H7 (cell line): ENCODE results near the gene MED13L. TPM values are rescaled to one million over a fixed set of nuclear protein-coding genes. Genes with fewer than 3 reads are reported as not detected.

ENCODE experiments used
- DNase-seq: peaks from one replicate; pipeline ENCODE4 v3.0.0; 2012
- H3K27me3 ChIP-seq: 2 replicates; pipeline ENCODE4 v1.6.0; 2011; ENCODE audit warnings: mild to moderate bottlenecking, low read length; ENCODE audit not compliant: control insufficient read depth, insufficient read depth
- H3K36me3 ChIP-seq: replicated peaks from 2 replicates; pipeline ENCODE4 v1.5.1; 2011; ENCODE audit warnings: low read length; ENCODE audit not compliant: control insufficient read depth, insufficient read depth
- H3K4me3 ChIP-seq: 2 replicates; pipeline ENCODE4 v1.5.1; 2011; ENCODE audit warnings: low read depth, mild to moderate bottlenecking, control low read depth, low read length, moderate library complexity; ENCODE audit not compliant: insufficient read depth
- total RNA-seq: library from RNA; depleted of rRNA; stranded (reverse); fragments of >200 nt; shearing (Covaris generic); gene quantifications from 2 replicates; pipeline ENCODE4 v1.2.3, GENCODE V29; 2014

The MED13L gene
- total RNA-seq, 1 experiment from 2014 or later, result 39.7 TPM

DNA sequence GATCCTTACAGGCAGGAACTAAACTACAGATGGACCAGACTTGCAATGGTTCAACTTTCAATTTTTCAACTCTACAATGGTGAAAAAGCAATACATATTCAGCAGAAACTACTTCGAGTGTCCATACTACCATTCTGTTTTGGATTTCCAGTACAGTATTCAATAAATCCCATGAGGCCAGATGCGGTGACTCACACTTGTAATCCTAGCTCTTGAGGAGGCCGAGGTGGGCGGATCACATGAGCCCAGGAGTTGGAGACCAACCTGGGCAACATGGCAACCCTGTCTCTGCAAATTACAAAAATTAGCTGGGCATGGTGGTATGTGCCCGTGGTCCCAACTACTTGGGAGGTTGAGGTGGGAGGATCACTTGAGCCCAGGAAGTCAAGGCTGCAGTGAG, 336.1 kb downstream of the MED13L start:
- no peaks in the 10 kb centered on the region for H3K27me3 ChIP-seq
- H3K4me3 ChIP-seq, result no peak overlapping the region
- DNase-seq, result no peak
- H3K36me3 ChIP-seq, result no peaks in the 10 kb centered on the region

DNA sequence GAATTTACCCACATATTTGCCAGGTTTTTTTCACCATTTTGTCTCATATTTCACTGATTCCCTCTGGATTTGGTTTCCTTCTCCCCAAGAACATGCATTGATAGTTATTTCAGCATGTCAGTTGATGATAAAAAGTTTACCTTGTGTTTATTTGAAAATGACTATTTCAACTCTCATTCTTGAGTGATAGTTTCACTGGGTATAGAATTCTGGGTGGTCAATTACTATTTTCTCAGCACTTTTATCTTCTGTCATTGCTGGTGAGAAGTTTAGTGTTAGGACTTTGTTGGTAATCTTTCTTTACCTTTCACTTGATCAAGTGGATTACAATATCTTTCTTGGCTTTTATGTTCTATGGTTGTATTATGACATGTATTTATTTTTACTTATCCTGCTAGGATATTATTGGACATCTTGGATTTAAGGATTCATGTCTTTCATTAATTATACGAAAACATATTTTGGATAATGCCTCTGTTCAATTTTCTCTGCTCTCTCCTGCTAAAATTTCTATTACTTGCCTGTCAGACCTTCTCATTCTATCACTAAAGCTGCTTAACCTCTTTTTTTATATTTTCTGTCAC, 338.6 kb downstream of the MED13L start:
- no peaks in the 10 kb centered on the region for H3K27me3 ChIP-seq
- DNase-seq, result no peak
- H3K36me3 ChIP-seq, result no peaks in the 10 kb centered on the region
- H3K4me3 ChIP-seq, result no peak overlapping the region

DNA sequence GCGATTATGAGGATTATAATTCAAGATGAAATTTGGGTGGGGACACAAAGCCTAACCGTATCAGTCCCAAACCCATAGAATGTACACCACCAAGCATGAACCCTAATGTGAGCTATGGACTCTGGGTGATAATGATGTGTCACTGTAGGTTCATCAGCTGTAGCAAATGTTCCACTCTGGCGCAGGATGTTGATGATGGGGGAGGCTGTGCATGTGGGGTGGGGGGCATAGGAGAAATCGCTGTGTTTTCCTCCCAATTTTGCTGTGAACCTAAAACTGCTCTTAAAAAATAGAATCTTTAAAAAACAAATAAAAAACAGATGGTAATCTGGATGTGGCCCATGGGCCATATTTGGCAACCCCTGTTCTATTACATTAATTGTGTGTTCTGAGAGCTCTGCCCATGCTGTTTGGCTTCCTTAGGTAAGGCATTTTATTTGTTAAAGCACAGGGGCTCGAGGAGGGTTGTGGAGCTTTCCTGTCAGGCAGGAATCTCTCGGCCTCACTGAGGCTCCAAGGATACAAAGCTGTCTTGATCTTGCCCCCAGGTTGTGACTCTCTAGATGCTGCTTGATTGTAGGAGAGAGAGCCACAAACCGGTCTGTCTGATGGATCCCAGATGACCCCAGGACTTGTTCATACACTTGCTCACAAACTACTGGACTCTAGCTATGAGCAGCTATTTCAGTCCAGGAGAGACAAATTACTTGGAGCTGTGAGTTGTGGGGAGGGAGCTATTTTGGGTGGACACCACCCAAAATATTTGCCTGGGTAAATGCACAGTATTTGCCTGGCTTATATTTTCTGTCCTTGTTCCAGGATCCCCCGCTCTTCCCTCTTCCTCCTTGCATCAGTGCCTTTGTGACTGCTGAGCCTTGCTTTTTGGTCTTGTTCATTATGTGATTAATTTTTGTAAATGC, 340.2 kb downstream of the MED13L start:
- no peak for DNase-seq
- no peak overlapping the region for H3K4me3 ChIP-seq

DNA sequence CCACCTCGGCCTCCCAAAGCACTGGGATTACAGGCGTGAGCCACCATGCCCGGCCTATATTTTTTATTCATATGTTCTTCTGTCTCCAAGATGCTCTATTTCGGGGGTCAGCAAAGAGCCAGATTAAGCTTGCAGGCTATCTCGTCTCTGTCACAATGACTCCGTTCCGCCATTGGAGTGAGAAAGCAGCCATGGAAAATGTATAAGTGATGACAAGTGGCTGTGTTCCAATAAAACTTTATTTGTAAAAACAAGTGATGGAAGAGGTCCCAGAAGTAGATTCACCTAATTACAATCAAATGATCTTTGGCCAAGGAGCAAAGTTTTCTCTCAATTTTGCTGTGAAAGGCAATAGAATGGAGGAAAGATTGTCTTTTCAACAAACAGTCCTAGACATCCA, 342.6 kb downstream of the MED13L start:
- Histone ChIP-seq H3K27me3 (no peaks in the 10 kb centered on the region), H3K4me3 (no peak overlapping the region), H3K36me3 (no peaks in the 10 kb centered on the region)
- no peak for DNase-seq

More for the DNA sequence above, 340.2 kb downstream of the MED13L start:
- no peaks in the 10 kb centered on the region for H3K36me3 ChIP-seq
- H3K27me3 ChIP-seq, result no peaks in the 10 kb centered on the region

DNA sequence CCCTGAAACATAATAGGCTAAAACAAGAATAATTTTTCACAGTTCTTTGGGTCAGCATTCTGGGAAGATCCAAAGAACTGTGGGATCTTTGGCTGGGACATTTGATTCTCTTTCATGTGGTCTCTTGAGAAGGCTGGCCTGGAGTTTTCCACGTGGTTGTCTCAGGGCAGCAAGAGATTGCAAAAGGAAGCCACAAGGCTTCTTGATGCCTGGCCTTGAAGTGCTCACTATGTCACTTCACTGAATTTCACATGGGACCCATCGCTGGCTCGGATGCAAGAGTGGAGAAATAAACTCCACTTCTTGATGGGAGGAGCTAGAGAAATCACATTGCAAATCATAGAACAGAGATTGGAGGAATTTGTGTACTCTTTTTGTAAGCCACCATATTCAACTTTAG, 343.4 kb downstream of the MED13L start:
- DNase-seq, result no peak
- Histone ChIP-seq H3K4me3 (no peak overlapping the region), H3K36me3 (no peaks in the 10 kb centered on the region), H3K27me3 (no peaks in the 10 kb centered on the region)

DNA sequence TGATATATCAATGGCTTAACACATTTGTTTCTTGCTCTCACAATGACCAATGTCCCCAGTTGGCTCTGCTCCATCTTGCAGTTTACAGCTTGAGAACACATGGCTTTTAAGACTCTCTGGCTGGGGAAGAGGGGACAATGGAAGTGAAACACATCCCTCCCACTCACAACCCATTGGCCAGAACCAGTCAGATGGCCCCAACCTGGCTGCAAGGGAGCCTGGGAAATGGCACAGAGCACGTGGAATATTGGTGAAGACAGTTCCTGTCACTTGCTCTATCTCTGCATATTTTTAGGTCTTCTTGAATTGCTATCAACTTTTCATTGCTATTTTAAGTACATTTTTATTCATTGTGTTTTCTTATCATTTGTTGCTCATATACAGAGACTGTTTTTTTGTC, 345.4 kb downstream of the MED13L start:
- Histone ChIP-seq H3K27me3 (no peaks in the 10 kb centered on the region), H3K36me3 (no peaks in the 10 kb centered on the region), H3K4me3 (no peak overlapping the region)
- DNase-seq, result no peak

DNA sequence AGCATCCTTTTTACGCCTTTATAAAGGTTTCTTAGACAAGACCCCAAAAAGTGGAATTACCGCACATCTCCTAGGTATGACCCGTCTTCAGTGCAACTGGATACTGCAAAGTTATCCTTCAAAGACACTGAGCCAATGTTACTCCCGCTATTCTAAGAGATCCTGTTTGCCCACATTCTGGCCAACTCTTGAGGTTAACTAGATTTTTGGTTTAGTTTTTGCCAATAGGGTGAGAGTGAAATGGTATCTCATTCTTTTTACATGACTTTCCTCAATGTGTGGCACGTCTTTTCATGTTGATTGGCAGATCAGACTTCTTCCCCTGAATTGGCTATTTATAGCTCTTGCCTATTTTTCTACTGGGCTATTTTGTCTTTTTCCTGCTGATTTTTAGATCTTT, 347.2 kb downstream of the MED13L start:
- DNase-seq, result no peak
- no peak overlapping the region for H3K4me3 ChIP-seq
- H3K27me3 ChIP-seq, result no peaks in the 10 kb centered on the region
- H3K36me3 ChIP-seq, result no peaks in the 10 kb centered on the region

DNA sequence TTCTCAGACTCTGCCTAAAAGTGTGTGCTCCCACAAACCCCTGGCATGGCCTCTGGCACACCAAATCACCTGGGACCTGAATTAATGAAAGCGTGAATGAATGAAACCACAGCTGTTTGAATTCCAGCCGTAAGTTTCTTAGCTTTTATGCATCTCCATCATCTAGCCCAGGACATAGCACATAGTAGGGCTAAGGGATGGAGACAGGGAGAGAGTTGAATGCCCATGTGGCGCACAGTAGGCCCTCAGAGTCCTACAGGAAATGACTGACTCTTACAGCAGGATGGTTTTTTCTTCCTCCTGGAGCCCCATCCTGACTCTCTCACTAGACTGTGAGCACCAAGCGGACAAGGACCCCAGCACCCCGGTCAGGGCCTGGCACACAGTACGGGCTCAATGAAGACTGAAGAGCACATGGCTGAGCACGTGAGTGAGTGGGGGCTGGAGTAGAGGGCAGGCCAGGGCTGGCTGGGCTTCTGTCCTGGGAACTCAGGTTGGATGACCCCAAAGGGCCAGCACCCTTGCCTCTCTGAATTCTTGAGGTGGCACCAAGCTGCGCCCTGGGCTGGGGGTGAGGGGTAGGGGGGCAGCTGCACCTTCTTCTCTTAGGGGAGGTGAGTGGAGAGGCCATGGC, 351.3 kb downstream of the MED13L start:
- Histone ChIP-seq H3K27me3 (no peaks in the 10 kb centered on the region), H3K4me3 (no peak overlapping the region), H3K36me3 (no peaks in the 10 kb centered on the region)
- DNase-seq, result no peak

DNA sequence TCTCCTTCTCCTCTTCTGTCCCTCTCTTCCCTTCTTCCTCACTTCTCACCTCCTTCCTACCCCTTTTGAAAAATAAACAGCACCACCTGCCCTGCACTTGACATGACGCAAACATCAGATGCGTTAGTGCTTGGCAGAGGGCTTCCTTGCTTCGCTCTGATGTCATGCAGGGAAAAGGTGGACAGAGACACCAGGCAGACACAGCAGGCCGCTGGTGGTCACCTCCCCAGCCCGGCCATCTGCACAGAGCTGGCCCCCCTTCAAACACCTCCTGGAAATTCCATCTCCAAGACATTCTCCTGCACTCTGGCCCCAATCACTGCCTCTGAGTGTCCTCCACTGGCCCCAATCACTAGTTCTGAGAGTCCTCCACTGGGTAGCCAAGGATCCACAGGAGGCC, 353.6 kb downstream of the MED13L start:
- Histone ChIP-seq H3K36me3 (no peaks in the 10 kb centered on the region), H3K4me3 (no peak overlapping the region), H3K27me3 (no peaks in the 10 kb centered on the region)
- no peak for DNase-seq

DNA sequence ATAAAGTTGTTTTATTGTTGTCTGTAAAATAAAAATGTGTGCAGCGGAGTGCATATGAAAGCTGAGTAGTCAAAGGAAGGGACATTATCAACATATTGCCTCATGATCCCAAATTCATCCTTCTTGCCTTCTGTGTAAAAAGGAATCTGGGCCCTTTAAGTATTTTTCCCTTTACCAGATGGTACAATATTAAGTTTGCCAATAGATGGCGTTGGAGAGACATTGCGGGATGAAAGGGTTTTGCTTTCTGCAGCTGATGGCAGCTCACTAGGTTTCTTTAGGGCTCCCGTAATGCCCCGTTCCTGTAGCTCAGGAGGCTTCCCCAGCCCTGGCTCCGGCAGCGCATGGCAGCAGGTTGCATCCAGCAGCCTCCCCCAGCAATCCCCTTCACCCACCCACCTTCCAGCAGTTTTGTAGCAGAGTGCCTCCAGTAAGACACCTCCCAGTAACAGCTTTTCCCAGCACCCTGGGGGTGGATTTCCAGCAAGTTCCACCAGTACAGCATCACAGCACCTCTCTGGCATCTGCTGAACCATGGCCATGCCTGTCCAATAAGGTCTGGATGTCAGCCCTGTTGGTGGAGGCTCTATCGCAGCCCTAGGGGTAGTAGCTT, 354.4 kb downstream of the MED13L start:
- Histone ChIP-seq H3K36me3 (no peaks in the 10 kb centered on the region), H3K27me3 (no peaks in the 10 kb centered on the region), H3K4me3 (no peak overlapping the region)
- DNase-seq, result peak; percentile 52

DNA sequence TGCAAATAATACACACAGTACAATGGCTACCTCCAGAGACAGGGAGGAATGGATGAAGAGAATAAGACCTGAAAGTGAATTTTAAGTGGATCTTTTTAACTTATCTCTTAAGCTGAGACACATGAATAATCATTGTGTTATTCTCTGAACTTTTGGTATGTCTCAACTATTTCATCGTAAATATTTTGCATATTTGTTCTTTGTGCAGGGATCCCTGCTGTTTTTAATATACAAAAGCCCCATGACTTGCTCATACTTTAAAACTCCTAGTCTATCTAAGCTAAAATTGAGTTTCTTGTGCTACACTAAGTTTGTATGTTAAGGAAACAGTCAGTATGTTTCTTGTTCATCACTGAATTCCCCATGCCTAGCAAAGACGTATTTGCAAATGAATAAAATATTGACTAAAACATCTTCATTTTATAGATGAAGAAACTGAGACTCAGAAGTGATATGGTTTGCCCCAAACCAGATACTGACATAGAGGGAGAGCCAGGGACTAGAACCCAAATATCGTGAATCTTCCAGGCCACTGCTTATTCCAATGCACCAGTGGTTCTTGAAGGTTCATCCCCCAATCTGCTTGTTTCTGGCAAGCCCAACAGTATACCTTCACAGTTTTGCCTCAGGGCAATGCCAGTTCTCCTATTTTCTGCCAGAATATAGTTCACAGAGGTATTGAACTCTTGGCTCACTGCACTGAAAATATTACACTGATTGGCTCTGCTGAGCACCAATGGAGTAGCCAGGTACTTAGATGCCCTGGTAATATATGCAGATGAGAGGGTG, 356.9 kb downstream of the MED13L start:
- DNase-seq, result no peak

DNA sequence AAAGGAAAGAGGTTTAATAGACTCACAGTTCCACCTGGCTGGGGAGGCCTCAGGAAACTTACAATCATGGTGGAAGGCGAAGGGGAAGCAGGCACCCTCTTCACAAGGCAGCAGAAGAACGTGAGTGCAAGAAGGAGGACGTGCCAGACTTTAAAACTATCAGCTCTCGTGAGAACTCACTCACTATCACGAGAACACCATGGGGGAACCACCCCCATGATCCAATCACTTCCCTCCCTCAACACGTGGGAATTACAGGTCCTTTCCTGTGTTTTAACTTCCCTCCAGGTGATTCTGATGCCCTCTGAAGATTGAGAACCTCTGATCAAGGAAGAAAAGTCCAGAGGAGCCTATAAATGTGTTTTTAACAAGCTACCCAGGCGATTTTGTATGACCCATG, 358.7 kb downstream of the MED13L start:
- DNase-seq, result no peak

More for the DNA sequence above, 356.9 kb downstream of the MED13L start:
- no peak overlapping the region for H3K4me3 ChIP-seq
- peaks cover 10% of the 10 kb centered on the region for H3K27me3 ChIP-seq
- H3K36me3 ChIP-seq, result no peaks in the 10 kb centered on the region

DNA sequence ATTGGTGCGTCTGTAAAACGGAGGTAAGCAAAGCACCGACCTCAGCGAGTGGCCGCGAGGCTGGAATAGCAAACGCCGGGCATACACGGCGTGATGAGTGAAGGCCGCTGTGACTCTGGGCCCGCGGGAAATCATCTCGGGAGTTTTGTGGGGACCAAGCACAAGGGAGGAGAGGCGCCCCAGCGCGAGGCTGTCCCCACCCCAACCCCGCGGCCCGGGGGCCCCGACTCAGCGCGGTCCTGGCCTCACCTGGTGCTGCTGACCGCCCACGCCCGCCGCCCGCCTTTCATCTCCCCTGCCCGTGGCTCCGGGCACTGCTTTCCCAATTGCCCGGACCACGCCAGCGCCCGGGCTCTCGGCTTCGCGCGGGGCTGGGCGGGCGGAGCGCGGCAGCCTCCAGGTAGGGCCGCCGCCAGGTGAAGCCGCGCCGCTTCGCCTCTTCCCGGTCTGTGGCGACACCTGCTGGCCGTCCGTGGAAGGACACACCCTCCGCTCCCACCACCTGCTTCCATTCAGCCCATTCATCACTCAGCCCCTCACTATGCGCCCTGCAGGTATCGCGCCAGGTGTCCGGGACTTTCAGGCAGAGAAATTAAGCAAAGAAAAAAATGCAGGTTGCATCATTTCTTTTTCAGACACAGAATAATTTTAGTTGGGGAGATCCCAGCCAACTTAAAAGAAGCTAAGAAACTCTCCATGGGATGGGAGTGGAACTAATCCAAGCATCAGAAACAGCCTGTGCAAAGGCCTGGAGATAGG, 360.4 kb downstream of the MED13L start:
- H3K36me3 ChIP-seq, result no peaks in the 10 kb centered on the region
- peak; percentile 94 for DNase-seq
- H3K27me3 ChIP-seq, result peaks cover 10% of the 10 kb centered on the region
- peak overlapping the region; percentile 39 for H3K4me3 ChIP-seq

More for the DNA sequence above, 358.7 kb downstream of the MED13L start:
- Histone ChIP-seq H3K36me3 (no peaks in the 10 kb centered on the region), H3K4me3 (no peak overlapping the region), H3K27me3 (peaks cover 10% of the 10 kb centered on the region)
